WTC11 (cell line): ENCODE data around the gene CLASP2. TPM values are rescaled to one million over a fixed set of nuclear protein-coding genes. Genes with fewer than 3 reads are reported as not detected.

ENCODE experiments used
- total RNA-seq: library from RNA; stranded (reverse); gene quantifications from 3 replicates; pipeline ENCODE4 v1.2.3, GENCODE V29; 2021

The CLASP2 gene
- total RNA-seq, 1 experiment from 2014 or later = 56.7 TPM

Other genes with a start within 250 kb of the CLASP2 start
- gene PDCD6IP, start 80.4 kb upstream of the CLASP2 start, total RNA-seq = 142 to 173 TPM (median 145 TPM) in 3 replicates